Left lung (tissue), 10 donors: Measurements from ENCODE around the gene CTIF. TPM values are rescaled to one million over a fixed set of nuclear protein-coding genes. Genes with fewer than 3 reads are reported as not detected.

Experiments used
- ATAC-seq: fragments of 200-7000 bp; cut with Tn5 transposase; one replicate; pipeline ENCODE4 v1.9.1; 2020; ENCODE audit warnings: moderate library complexity
- DNase-seq, 4 donors: peaks; one replicate each; pipeline ENCODE4 v3.0.0-alpha.2; 2013 to 2020
- H3K27ac ChIP-seq, 2 donors: fragments of 200-600 bp; sonication (generic) in 1 of 2; one replicate each; pipeline versions ENCODE4 v1.5.0 to v1.8.0; 2020 to 2021
- H3K27me3 ChIP-seq, 2 donors: fragments of 200-600 bp; sonication (generic) in 1 of 2; one replicate each; pipeline versions ENCODE4 v1.5.0 to v1.8.0; 2020 to 2021
- H3K36me3 ChIP-seq, 2 donors: fragments of 200-600 bp; sonication (generic) in 1 of 2; one replicate each; pipeline versions ENCODE4 v1.5.0 to v1.8.0; 2020 to 2021
- H3K4me1 ChIP-seq, 2 donors: fragments of 200-600 bp; one replicate each; pipeline ENCODE4 v1.8.0; 2021
- H3K4me3 ChIP-seq, 2 donors: fragments of 200-600 bp; sonication (generic) in 1 of 2; one replicate each; pipeline versions ENCODE4 v1.5.0 to v1.8.0; 2020 to 2021; ENCODE audit warnings: mild to moderate bottlenecking in 1 of 2
- H3K9me3 ChIP-seq, 2 donors: fragments of 200-600 bp; sonication (generic) in 1 of 2; one replicate each; pipeline versions ENCODE4 v1.5.0 to v1.8.0; 2020 to 2021
- intact Hi-C, 2 donors: fragments of 100-400 bp; cut with DNase I; formaldehyde crosslinking; loops; one replicate each; pipeline versions ENCODE4 v1.11.2 to v1.14.2; 2022
- polyA plus RNA-seq, 6 donors: library from polyadenylated mRNA; unstranded; fragments of 120-200 nt; gene quantifications; one replicate each; pipeline ENCODE4 v1.2.1, GENCODE V29; 2013; ENCODE audit not compliant: insufficient read length in 6 of 6
- total RNA-seq, 2 donors: library from RNA; stranded (reverse); fragmentation: NEBNext Ultra II Directional; extraction: Animal tissue kit (Norgen Biotek cat#: 25700); gene quantifications; one replicate each; pipeline ENCODE4 v1.2.1, GENCODE V29; 2021
- TF ChIP-seq, protein P1 (sequence below), 2 donors: fragments of 200-600 bp; sonication (generic) in 1 of 2; IDR thresholded peaks; one replicate each; pipeline versions ENCODE4 v1.5.0 to v1.8.0; 2021; ENCODE audit warnings: antibody characterized with exemption in 2 of 2
- donor health status: DM: no; HTN: yes; CAD: no.
- donor health status: DM: no; HTN: no; CAD: no.

Gene CTIF
- total and polyA plus RNA-seq, 8 donors = 24.9 to 46.1 (median 34.9) TPM

GRCh38 chr18:48739266-48740067, 200.6 kb downstream of the CTIF start:
- intact Hi-C loops = no loop called here
- ATAC-seq = no peak

DNA sequence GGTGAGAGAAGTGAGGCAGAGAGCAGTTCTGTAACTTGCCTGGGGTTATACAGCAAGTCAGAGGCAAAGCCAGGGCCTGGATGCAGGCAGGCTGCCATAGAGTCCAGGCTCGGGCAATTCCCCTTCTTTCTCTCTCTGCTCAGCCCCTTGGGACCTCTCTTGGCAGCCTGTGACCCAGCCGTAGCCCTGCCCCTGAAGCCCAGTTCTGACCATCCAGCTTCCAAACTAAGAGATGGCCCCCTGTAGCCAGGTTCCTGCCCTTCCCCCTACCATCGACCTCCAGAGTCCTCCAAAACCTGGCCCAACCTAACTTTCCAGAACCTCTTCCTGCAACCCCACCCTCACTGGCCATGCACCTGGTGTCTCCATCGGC, 201.2 kb downstream of the CTIF start:
- intact Hi-C loops = no loop called here
- ATAC-seq (no peak), DNase-seq (no peak)
- TF ChIP-seq, protein P1, sequence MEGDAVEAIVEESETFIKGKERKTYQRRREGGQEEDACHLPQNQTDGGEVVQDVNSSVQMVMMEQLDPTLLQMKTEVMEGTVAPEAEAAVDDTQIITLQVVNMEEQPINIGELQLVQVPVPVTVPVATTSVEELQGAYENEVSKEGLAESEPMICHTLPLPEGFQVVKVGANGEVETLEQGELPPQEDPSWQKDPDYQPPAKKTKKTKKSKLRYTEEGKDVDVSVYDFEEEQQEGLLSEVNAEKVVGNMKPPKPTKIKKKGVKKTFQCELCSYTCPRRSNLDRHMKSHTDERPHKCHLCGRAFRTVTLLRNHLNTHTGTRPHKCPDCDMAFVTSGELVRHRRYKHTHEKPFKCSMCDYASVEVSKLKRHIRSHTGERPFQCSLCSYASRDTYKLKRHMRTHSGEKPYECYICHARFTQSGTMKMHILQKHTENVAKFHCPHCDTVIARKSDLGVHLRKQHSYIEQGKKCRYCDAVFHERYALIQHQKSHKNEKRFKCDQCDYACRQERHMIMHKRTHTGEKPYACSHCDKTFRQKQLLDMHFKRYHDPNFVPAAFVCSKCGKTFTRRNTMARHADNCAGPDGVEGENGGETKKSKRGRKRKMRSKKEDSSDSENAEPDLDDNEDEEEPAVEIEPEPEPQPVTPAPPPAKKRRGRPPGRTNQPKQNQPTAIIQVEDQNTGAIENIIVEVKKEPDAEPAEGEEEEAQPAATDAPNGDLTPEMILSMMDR (IDR thresholded peaks at IDR 0.05) = no peak
- Histone ChIP-seq H3K27ac (no peak overlapping the region), H3K36me3 (no peaks in the 10 kb centered on the region), H3K4me1 (peaks cover 4 to 30% of the 10 kb centered on the region in 2 donors), H3K27me3 (no peaks in the 10 kb centered on the region), H3K4me3 (no peak overlapping the region), H3K9me3 (no peaks in the 10 kb centered on the region)

More at GRCh38 chr18:48739266-48740067, 200.6 kb downstream of the CTIF start:
- Histone ChIP-seq H3K4me3 (no peak overlapping the region), H3K4me1 (peaks cover 4 to 24% of the 10 kb centered on the region in 2 donors), H3K27ac (no peak overlapping the region), H3K27me3 (no peaks in the 10 kb centered on the region), H3K9me3 (no peaks in the 10 kb centered on the region), H3K36me3 (no peaks in the 10 kb centered on the region)
- TF ChIP-seq, protein P1 (IDR thresholded peaks at IDR 0.05) = no peak
- no peak for DNase-seq

- H3K27ac ChIP-seq = no peak overlapping the region
- no peaks in the 10 kb centered on the region for H3K9me3 ChIP-seq
- H3K4me3 ChIP-seq = no peak overlapping the region
- intact Hi-C loops = no loop called here
- no peaks in the 10 kb centered on the region for H3K36me3 ChIP-seq
- H3K4me1 ChIP-seq = peaks cover 4 to 31% of the 10 kb centered on the region in 2 donors
- TF ChIP-seq, protein P1 (IDR thresholded peaks at IDR 0.05) = no peak
- no peaks in the 10 kb centered on the region for H3K27me3 ChIP-seq
- ATAC-seq (no peak), DNase-seq (no peak)
Observed at GRCh38 chr18:48740851-48741485, 202.1 kb downstream of the CTIF start.

DNA sequence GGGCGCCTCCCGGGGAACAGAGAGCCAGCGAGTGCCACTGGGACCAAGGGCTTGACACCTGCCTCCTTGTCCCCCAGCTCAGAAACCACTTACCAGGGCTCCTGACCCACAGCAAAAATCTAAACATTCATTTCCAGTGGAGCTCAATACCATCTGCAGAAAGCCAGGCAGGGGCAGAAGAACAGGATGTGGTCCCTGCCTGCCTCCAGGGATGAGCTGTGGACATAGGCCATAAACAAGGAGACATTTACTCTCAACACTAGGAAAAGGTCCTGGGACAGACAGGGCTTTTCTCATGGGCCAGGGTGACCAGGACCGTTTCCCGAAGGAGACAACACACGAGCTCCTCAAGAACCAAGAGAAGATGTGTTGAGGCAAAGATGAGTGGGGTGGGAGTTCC, 203.0 kb downstream of the CTIF start:
- ATAC-seq (no peak), DNase-seq (no peak)
- H3K4me1 ChIP-seq = peaks cover 4 to 31% of the 10 kb centered on the region in 2 donors
- H3K4me3 ChIP-seq = no peak overlapping the region
- H3K36me3 ChIP-seq = no peaks in the 10 kb centered on the region
- intact Hi-C loops = no loop called here
- TF ChIP-seq, protein P1 (IDR thresholded peaks at IDR 0.05) = no peak
- H3K9me3 ChIP-seq = no peaks in the 10 kb centered on the region
- no peaks in the 10 kb centered on the region for H3K27me3 ChIP-seq
- no peak overlapping the region for H3K27ac ChIP-seq

GRCh38 chr18:48742304-48742703, 203.5 kb downstream of the CTIF start:
- ATAC-seq = no peak
- Histone ChIP-seq H3K4me3 (no peak overlapping the region), H3K27me3 (no peaks in the 10 kb centered on the region), H3K9me3 (no peaks in the 10 kb centered on the region), H3K36me3 (no peaks in the 10 kb centered on the region), H3K4me1 (peaks cover 4 to 31% of the 10 kb centered on the region in 2 donors), H3K27ac (no peak overlapping the region)
- no peak for DNase-seq
- intact Hi-C loops = no loop called here
- TF ChIP-seq, protein P1 (IDR thresholded peaks at IDR 0.05) = no peak
